Kidney epithelial cell (primary cell): ENCODE data around the gene PRRG2. TPM values are rescaled to one million over a fixed set of nuclear protein-coding genes. Genes with fewer than 3 reads are reported as not detected.

ENCODE experiments used
- DNase-seq: peaks from one replicate; pipeline ENCODE4 v3.0.0-alpha.2; 2010; ENCODE audit warnings: low read depth
- H3K27me3 ChIP-seq: 2 replicates; pipeline ENCODE4 v1.6.0; 2011; ENCODE audit warnings: low read length; ENCODE audit not compliant: control insufficient read depth, insufficient read depth
- H3K36me3 ChIP-seq: 2 replicates; pipeline ENCODE4 v1.5.1; 2011; ENCODE audit warnings: low read length; ENCODE audit not compliant: control insufficient read depth, insufficient read depth
- H3K4me3 ChIP-seq: 2 replicates; pipeline ENCODE4 v1.5.1; 2011; ENCODE audit warnings: low read depth, mild to moderate bottlenecking, control low read depth, low read length
- CTCF ChIP-seq: IDR thresholded peaks from 2 replicates; pipeline ENCODE4 v1.5.1; 2011; ENCODE audit warnings: mild to moderate bottlenecking, moderate library complexity, low read length, control low read depth, inconsistent platforms; ENCODE audit not compliant: insufficient read depth, poor library complexity, severe bottlenecking
- total RNA-seq: library from RNA; depleted of rRNA; stranded (reverse); fragments of >200 nt; gene quantifications from 2 replicates; pipeline ENCODE4 v1.2.3, GENCODE V29; 2015

The PRRG2 gene
- total RNA-seq, 1 donor from 2014 or later, result 5.4 TPM

GRCh38 chr19:49574206-49574755 is 6.8 kb upstream of the PRRG2 start:
- Histone ChIP-seq H3K36me3 (peaks cover 1% of the 10 kb centered on the region), H3K4me3 (no peak overlapping the region), H3K27me3 (no peaks in the 10 kb centered on the region)
- TF ChIP-seq CTCF, result no peak
- no peak for DNase-seq

GRCh38 chr19:49579193-49579592 is 1.9 kb upstream of the PRRG2 start:
- Histone ChIP-seq H3K4me3 (peak overlapping the region; percentile 93), H3K27me3 (no peaks in the 10 kb centered on the region), H3K36me3 (peaks cover 1% of the 10 kb centered on the region)
- no peak for DNase-seq
- no peak for TF ChIP-seq CTCF

- no peaks in the 10 kb centered on the region for H3K27me3 ChIP-seq
- peak overlapping the region; percentile 93 for H3K4me3 ChIP-seq
- no peak for TF ChIP-seq CTCF
- no peaks in the 10 kb centered on the region for H3K36me3 ChIP-seq
- no peak for DNase-seq
Observed at GRCh38 chr19:49579947-49580263, 1.2 kb upstream of the PRRG2 start.

- no peak for TF ChIP-seq CTCF
- Histone ChIP-seq H3K36me3 (no peaks in the 10 kb centered on the region), H3K4me3 (peak within 1 kb of the TSS; percentile 93), H3K27me3 (no peaks in the 10 kb centered on the region)
- DNase-seq, result peak; percentile 85
Observed at GRCh38 chr19:49580264-49581006, 681 bp upstream of the PRRG2 start, which contains the start of gene NOSIP. Gene NOSIP (minus strand): TSS chr19:49580556. CDS start chr19:49560691, 19,865 bp downstream.

GRCh38 chr19:49583239-49583638 is 2.1 kb downstream of the PRRG2 start:
- no peak for DNase-seq
- Histone ChIP-seq H3K27me3 (no peaks in the 10 kb centered on the region), H3K36me3 (no peaks in the 10 kb centered on the region), H3K4me3 (no peak overlapping the region)
- no peak for TF ChIP-seq CTCF

GRCh38 chr19:49585023-49585422 is 3.9 kb downstream of the PRRG2 start:
- Histone ChIP-seq H3K27me3 (no peaks in the 10 kb centered on the region), H3K36me3 (no peaks in the 10 kb centered on the region), H3K4me3 (no peak overlapping the region)
- no peak for TF ChIP-seq CTCF
- DNase-seq, result no peak
